Astrocyte of the spinal cord (primary cell): ENCODE results near the gene TP53BP2.

Experiments
- DNase-seq: peaks from one replicate; pipeline ENCODE4 v3.0.0; 2011; ENCODE audit warnings: low read depth, low spot score
- H3K4me3 ChIP-seq: 2 replicates; pipeline ENCODE4 v1.5.1; 2011; ENCODE audit warnings: low read depth, mild to moderate bottlenecking, low read length, moderate library complexity
- CTCF ChIP-seq: IDR thresholded peaks from 2 replicates; pipeline ENCODE4 v1.5.1; 2012; ENCODE audit warnings: low read depth, mild to moderate bottlenecking, low read length, inconsistent platforms
- in situ Hi-C: cut with HindIII; loops from 2 replicates; pipeline ENCODE4 v1.10.0; 2017; ENCODE audit warnings: low sequenced_read_pairs

Gene TP53BP2

DNA sequence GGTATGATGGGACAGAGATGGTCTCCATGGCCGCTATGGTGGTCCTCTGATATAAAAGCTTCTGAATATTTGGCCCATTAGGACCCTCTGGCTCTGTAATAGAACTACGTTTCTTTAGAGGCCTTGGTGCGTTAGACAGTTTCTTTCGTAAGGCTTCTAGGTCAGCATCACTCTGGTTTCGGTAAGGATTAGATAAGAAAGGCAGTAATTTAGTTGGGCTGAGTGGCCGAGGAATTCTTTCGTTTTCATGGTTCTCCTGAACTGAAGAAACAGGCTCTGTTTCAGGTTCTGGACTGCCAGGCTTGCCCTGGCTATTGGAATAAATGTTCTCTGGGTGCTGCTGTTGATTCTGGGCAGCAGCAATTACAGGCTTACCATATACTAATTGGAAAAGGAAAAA is 49.5 kb downstream of the TP53BP2 start:
- no peak for DNase-seq
- no peak for TF ChIP-seq CTCF
- H3K4me3 ChIP-seq, result no peak overlapping the region
- in situ Hi-C loops, result no loop called here

DNA sequence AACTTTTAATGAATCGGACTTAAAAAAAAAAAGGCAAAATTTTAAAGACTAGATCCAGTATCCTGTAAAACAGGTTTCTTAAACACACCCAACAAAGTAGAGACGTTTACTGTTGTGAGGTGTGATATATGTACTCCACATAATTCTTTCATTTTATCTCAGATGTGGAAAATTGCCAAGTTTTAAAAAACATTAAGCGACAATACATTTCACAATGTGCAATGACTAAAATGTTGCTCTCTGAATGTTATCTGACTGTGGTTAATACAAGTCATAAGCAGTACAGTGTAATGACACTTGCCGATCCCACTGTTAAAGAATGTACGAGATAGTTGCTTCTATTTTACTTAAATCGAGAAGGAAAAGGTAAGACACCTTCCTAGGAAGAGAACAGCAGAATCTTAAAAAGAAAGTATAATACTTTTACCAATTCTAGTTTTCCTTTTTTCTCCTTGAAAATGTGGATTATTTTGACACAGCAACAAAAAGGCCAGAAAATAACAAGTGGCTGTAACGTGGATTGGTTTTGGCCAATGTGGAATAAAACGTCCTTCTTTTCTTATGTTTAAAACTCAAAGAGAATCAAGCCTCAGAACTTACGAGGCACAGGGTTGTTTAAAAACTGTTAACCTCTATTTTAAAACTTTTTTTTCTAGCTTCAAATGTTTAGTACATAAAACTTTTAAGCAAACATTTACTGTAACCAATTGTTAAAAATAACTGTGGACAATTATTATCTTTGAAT is 51.4 kb downstream of the TP53BP2 start:
- no peak for DNase-seq
- TF ChIP-seq CTCF, result no peak
- no peak overlapping the region for H3K4me3 ChIP-seq
- in situ Hi-C loops, result no loop called here

GRCh38 chr1:223793716-223794115 is 52.0 kb downstream of the TP53BP2 start:
- TF ChIP-seq CTCF, result no peak
- no peak overlapping the region for H3K4me3 ChIP-seq
- in situ Hi-C loops, result no loop called here
- DNase-seq, result no peak

GRCh38 chr1:223792046-223792445 is 53.7 kb downstream of the TP53BP2 start:
- in situ Hi-C loops, result no loop called here

DNA sequence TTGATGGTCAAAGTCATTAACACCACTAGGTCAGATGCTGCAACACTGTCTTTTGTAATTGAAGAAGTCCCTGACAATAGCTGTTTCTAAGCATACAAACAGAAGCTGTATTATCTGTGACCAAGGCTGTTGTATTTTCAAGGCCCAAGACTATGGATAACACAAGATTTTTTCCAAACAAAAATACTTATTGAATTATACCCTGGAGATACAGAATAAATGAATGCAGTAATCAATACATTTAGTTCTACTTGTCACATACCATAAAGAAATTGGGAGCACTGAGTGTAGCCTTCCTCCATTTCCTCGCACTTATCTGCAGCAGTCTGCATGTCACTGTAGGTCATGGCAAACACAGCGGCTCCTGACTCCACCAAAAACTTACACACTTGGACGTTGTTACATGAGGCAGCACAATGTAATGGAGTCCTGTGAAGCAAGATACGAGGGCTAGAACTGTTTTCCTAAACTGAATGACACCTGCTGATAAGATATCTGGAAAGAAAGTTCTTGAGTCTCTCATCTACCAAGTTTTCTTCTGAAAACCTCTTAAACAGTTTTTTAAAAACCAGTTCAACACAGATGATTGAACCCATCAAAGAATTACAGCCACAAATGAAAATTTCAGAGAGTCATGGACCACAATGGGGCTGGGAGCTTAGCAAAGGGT is 56.9 kb downstream of the TP53BP2 start:
- no peak for DNase-seq
- in situ Hi-C loops, result no loop called here
- no peak for TF ChIP-seq CTCF
- H3K4me3 ChIP-seq, result no peak overlapping the region

More at GRCh38 chr1:223792046-223792445, 53.7 kb downstream of the TP53BP2 start:
- no peak for TF ChIP-seq CTCF
- DNase-seq, result no peak
- H3K4me3 ChIP-seq, result no peak overlapping the region

GRCh38 chr1:223785808-223786207 is 59.9 kb downstream of the TP53BP2 start:
- TF ChIP-seq CTCF, result no peak
- in situ Hi-C loops, result no loop called here
- DNase-seq, result no peak
- no peak overlapping the region for H3K4me3 ChIP-seq
